A549 (cell line): ENCODE data around the gene SSC4D. TPM values are rescaled to one million over a fixed set of nuclear protein-coding genes. Genes with fewer than 3 reads are reported as not detected.
A peak's percentile ranks its signal among the peaks of the same experiment; 100 is the strongest.

Experiments used
- ATAC-seq, 2 experiments: fragments of 200-7000 bp in 1 of 2; fragments of >200 bp in 1 of 2; cut with Nextera tagmentation in 1 of 2; cut with Tn5 transposase in 1 of 2; 3 replicates each; pipeline versions ENCODE4 v1.8.0 to v1.9.1; 2018 to 2020; ENCODE audit warnings: mild to moderate bottlenecking in 1 of 2, moderate library complexity in 1 of 2
- CTCF ChIA-PET: fragments of 300-600 bp; sonication (Branson Sonifier 250); formaldehyde crosslinking; extraction: SDS; loops from one replicate; lab custom pipeline; 2021; ENCODE audit warnings: antibody characterized with exemption, inconsistent platforms; lab: Yijun Ruan, JAX
- POLR2A ChIA-PET: fragments of 350-600 bp; formaldehyde crosslinking; extraction: SDS; loops from one replicate; lab custom pipeline; 2021; ENCODE audit warnings: antibody characterized with exemption, inconsistent platforms; lab: Yijun Ruan, JAX
- DNase-seq, 2 experiments: peaks; one replicate each; pipeline versions ENCODE4 v3.0.0 to v3.0.0-alpha.2; 2011 to 2016; ENCODE audit warnings: low read depth in 1 of 2, low spot score in 1 of 2
- FAIRE-seq: peaks from 2 replicates; lab custom pipeline; 2011; peaks lifted over from hg19 to GRCh38; lab: Jason Lieb, UNC
- H3K27ac ChIP-seq, 2 experiments: fragments of >200 bp; sonication (Bioruptor Twin); formaldehyde crosslinking; 3 replicates each; pipeline ENCODE4 v1.5.1; 2016 to 2017
- H3K4me1 ChIP-seq: fragments of >200 bp; sonication (Bioruptor Twin); formaldehyde crosslinking; 3 replicates; pipeline ENCODE4 v1.6.1; 2016
- H3K4me2 ChIP-seq: fragments of >200 bp; sonication (Bioruptor Twin); formaldehyde crosslinking; 3 replicates; pipeline ENCODE4 v1.6.1; 2016
- H3K4me3 ChIP-seq: fragments of >200 bp; sonication (Bioruptor Twin); formaldehyde crosslinking; 3 replicates; pipeline ENCODE4 v1.5.1; 2016
- H3K9me3 ChIP-seq: fragments of >200 bp; sonication (Bioruptor Twin); formaldehyde crosslinking; 3 replicates; pipeline ENCODE4 v1.6.1; 2016
- BCL3 ChIP-seq: fragments of >200 bp; sonication (Bioruptor Twin); formaldehyde crosslinking; IDR thresholded peaks from 3 replicates; pipeline ENCODE4 v1.6.1; 2016
- BHLHE40 ChIP-seq: IDR thresholded peaks from 2 replicates; pipeline ENCODE4 v1.6.1; 2012; ENCODE audit warnings: low read depth, low read length, inconsistent platforms
- CBX8 ChIP-seq: fragments of 200-600 bp; sonication (generic); IDR thresholded peaks from 2 replicates; pipeline ENCODE4 v1.6.1; 2016
- CHD2 ChIP-seq: fragments of 150-350 bp; IDR thresholded peaks from 2 replicates; pipeline ENCODE4 v1.6.1; 2014; ENCODE audit warnings: low read length; ENCODE audit not compliant: partially characterized antibody
- CHD4 ChIP-seq: fragments of 200-600 bp; sonication (generic); IDR thresholded peaks from 2 replicates; pipeline ENCODE4 v1.6.1; 2016; ENCODE audit warnings: antibody characterized with exemption, mild to moderate bottlenecking, borderline replicate concordance
- E2F6 ChIP-seq: IDR thresholded peaks from 2 replicates; pipeline ENCODE4 v1.6.1; 2012; ENCODE audit warnings: low read depth, borderline replicate concordance
- ELK1 ChIP-seq: fragments of 150-350 bp; IDR thresholded peaks from 2 replicates; pipeline ENCODE4 v1.6.1; 2014; ENCODE audit warnings: low read depth, mild to moderate bottlenecking, low read length
- EP300 ChIP-seq, 2 experiments: fragments of >200 bp; sonication (Bioruptor Twin); formaldehyde crosslinking; IDR thresholded peaks; 2 replicates in 1 of 2; 3 replicates in 1 of 2; pipeline ENCODE4 v1.6.1; 2016 to 2017
- KDM1A ChIP-seq: fragments of 200-600 bp; sonication (generic); IDR thresholded peaks from 2 replicates; pipeline ENCODE4 v1.6.1; 2016; ENCODE audit warnings: low read depth, mild to moderate bottlenecking
- KDM5A ChIP-seq: fragments of 200-600 bp; sonication (generic); IDR thresholded peaks from 2 replicates; pipeline ENCODE4 v1.6.1; 2016; ENCODE audit warnings: antibody characterized with exemption, mild to moderate bottlenecking
- MAFK ChIP-seq: fragments of 450-650 bp; IDR thresholded peaks from 2 replicates; pipeline ENCODE4 v1.6.1; 2014; ENCODE audit not compliant: partially characterized antibody
- MAZ ChIP-seq: fragments of 150-350 bp; IDR thresholded peaks from 2 replicates; pipeline ENCODE4 v1.6.1; 2014; ENCODE audit warnings: antibody characterized with exemption, low read depth, low read length, borderline replicate concordance
- MYC ChIP-seq: IDR thresholded peaks from 2 replicates; pipeline ENCODE4 v1.6.1; 2012; ENCODE audit warnings: mild to moderate bottlenecking, inconsistent platforms, low read length, improper control_type of control experiment, borderline replicate concordance
- PBX3 ChIP-seq: IDR thresholded peaks from 2 replicates; pipeline ENCODE4 v1.6.1; 2012
- POLR2A ChIP-seq: IDR thresholded peaks from 2 replicates; pipeline ENCODE4 v1.6.1; 2012; ENCODE audit warnings: mild to moderate bottlenecking, low read length
- RARB ChIP-seq: fragments of 250-450 bp; sonication (Bioruptor Pico); IDR thresholded peaks from 2 replicates; pipeline ENCODE4 v1.8.0; 2021; ENCODE audit warnings: mild to moderate bottlenecking, moderate library complexity
- REST ChIP-seq: fragments of 200-600 bp; sonication (generic); IDR thresholded peaks from 2 replicates; pipeline ENCODE4 v1.6.1; 2016; ENCODE audit warnings: antibody characterized with exemption, mild to moderate bottlenecking, moderate library complexity
- RNF2 ChIP-seq: fragments of 200-600 bp; sonication (generic); IDR thresholded peaks from 2 replicates; pipeline ENCODE4 v1.6.1; 2016; ENCODE audit warnings: low read depth, mild to moderate bottlenecking, antibody characterized with exemption, moderate library complexity, borderline replicate concordance
- SMC3 ChIP-seq: fragments of >200 bp; sonication (Bioruptor Twin); formaldehyde crosslinking; IDR thresholded peaks from 3 replicates; pipeline ENCODE4 v1.6.1; 2018; ENCODE audit warnings: inconsistent platforms
- USF2 ChIP-seq: fragments of 450-650 bp; IDR thresholded peaks from 2 replicates; pipeline ENCODE4 v1.6.1; 2014; ENCODE audit warnings: antibody characterized with exemption
- WGBS: methylation state at CpG from one replicate; pipeline ENCODE4 v1.1.6; 2017; ENCODE audit errors: missing lambda C conversion rate; 5-methylcytosine and 5-hydroxymethylcytosine counted together
- polyA plus RNA-seq, 4 experiments: library from polyadenylated mRNA; depleted of rRNA in 3 of 4; stranded (reverse); fragments of >200 nt; fragmentation: RNase III in 1 of 4; extraction: RNeasy Plus Mini Kit Qiagen cat#74134 plus additional on column Dnase treatment in 1 of 4; gene quantifications; 2 replicates in 3 of 4; 3 replicates in 1 of 4; pipeline ENCODE4 v1.2.3, GENCODE V29; 2011 to 2017

The SSC4D gene
- polyA plus RNA-seq, 2 of the 4 experiments (the other 2 are of a cell fraction) = 0.45 to 0.79 TPM

- TF ChIP-seq USF2 (0 out of 2 replicates have a peak, but pooled peaks have one; percentile 18), POLR2A (peak; percentile 63), EP300 (IDR thresholded peaks at IDR 0.05) (no peak), MAFK (no peak), E2F6 (peak; percentile 97), CHD4 (peak; percentile 39; the same call in 1 of the 2 replicates), BCL3 (no peak), RNF2 (no peak), ELK1 (no peak), RARB (CRISPR knock-in tag) (no peak), MAZ (no peak), REST (no peak), KDM5A (no peak), CHD2 (no peak), PBX3 (no peak), MYC (peak; percentile 87), SMC3 (peak; percentile 37; the same call in 2 of the 3 replicates)
Observed at GRCh38 chr7:76397409-76398183, 11.9 kb downstream of the SSC4D start (continued).

- Histone ChIP-seq H3K9me3 (no peaks in the 10 kb centered on the region), H3K4me2 (peak overlapping the region; percentile 93), H3K27ac (peak overlapping the region; percentile 92 to 98), H3K4me1 (peaks cover 30% of the 10 kb centered on the region), H3K4me3 (peak overlapping the region; percentile 61; the same call in 1 of the 3 replicates)
- ATAC-seq = no peak
- TF ChIP-seq KDM1A = no peak
- TF ChIP-seq MAFK = no peak
- no peak for TF ChIP-seq BHLHE40
- TF ChIP-seq CHD4 = no peak
- no peak for TF ChIP-seq REST
- no peak for TF ChIP-seq CHD2
- no peak for TF ChIP-seq CBX8
- FAIRE-seq = no peak
- ChIA-PET POLR2A (interaction anchor here (1.9 kb wide), 1 partner anchor 38 kb away, joined by 6 read pairs; the partner anchor contains the start of gene YWHAG), CTCF (no interaction called here)
- no peak for DNase-seq
- WGBS = 34% methylated on average over 7 of the region's 8 CpGs
Observed at GRCh38 chr7:76396864-76397263, 12.6 kb downstream of the SSC4D start.
